Kidney (tissue), 14 donors: ENCODE measurements around the gene ARTN. TPM values are rescaled to one million over a fixed set of nuclear protein-coding genes. Genes with fewer than 3 reads are reported as not detected.

Source experiments
- DNase-seq, 5 donors: peaks; one replicate each; pipeline ENCODE4 v3.0.0-alpha.2; 2013 to 2020
- FAIRE-seq: peaks from 2 replicates; lab custom pipeline; 2012; peaks lifted over from hg19 to GRCh38; lab: Jason Lieb, UNC
- H3K27ac ChIP-seq, 2 donors: one replicate each; pipeline ENCODE4 v1.7.0; 2013; ENCODE audit warnings: low read depth in 2 of 2, low read length in 2 of 2, inconsistent platforms in 1 of 2
- H3K27me3 ChIP-seq: one replicate; pipeline ENCODE4 v1.7.1; 2013; ENCODE audit warnings: low read length, inconsistent platforms; ENCODE audit not compliant: control insufficient read depth, insufficient read depth
- H3K36me3 ChIP-seq, 3 donors: one replicate each; pipeline versions ENCODE4 v1.7.0 to v1.7.1; 2013; ENCODE audit warnings: low read length in 3 of 3, control low read depth in 1 of 3, inconsistent platforms in 1 of 3; ENCODE audit not compliant: insufficient read depth in 3 of 3, control insufficient read depth in 2 of 3
- H3K4me1 ChIP-seq, 3 donors: one replicate each; pipeline versions ENCODE4 v1.7.0 to v1.7.1; 2013; ENCODE audit warnings: low read length in 3 of 3, inconsistent platforms in 1 of 3, low read depth in 1 of 3; ENCODE audit not compliant: control insufficient read depth in 2 of 3, insufficient read depth in 2 of 3
- H3K4me3 ChIP-seq, 3 donors: one replicate each; pipeline versions ENCODE4 v1.7.0 to v1.8.1; 2013; ENCODE audit warnings: low read length in 3 of 3, control low read depth in 1 of 3, inconsistent platforms in 1 of 3
- H3K9ac ChIP-seq, 3 donors: one replicate each; pipeline versions ENCODE4 v1.7.0 to v1.7.1; 2013; ENCODE audit warnings: low read length in 3 of 3, control low read depth in 1 of 3, inconsistent platforms in 1 of 3
- H3K9me3 ChIP-seq, 3 donors: one replicate each; pipeline versions ENCODE4 v1.7.0 to v1.7.1; 2013; ENCODE audit warnings: low read length in 3 of 3, control low read depth in 1 of 3, inconsistent platforms in 1 of 3; ENCODE audit not compliant: control insufficient read depth in 2 of 3, insufficient read depth in 1 of 3
- CTCF ChIP-seq: IDR thresholded peaks from 3 replicates; pipeline ENCODE4 v1.5.1; 2012; ENCODE audit warnings: mild to moderate bottlenecking, moderate library complexity, borderline replicate concordance; ENCODE audit not compliant: insufficient read depth; ENCODE audit errors: extremely low read depth
- intact Hi-C: fragments of 100-400 bp; cut with DNase I; formaldehyde crosslinking; loops from one replicate; pipeline ENCODE4 v1.11.1; 2022
- polyA plus RNA-seq: library from polyadenylated mRNA; stranded (reverse); fragments of 350-450 nt; fragmentation: Illumina TruSeq; extraction: RNeasy Lipid Tissue Mini Kit (QIAGEN cat#74804); gene quantifications from one replicate; pipeline ENCODE4 v1.2.3, GENCODE V29; 2014; ENCODE audit warnings: low read depth, low replicate concordance; ENCODE audit not compliant: insufficient read depth
- total RNA-seq: library from RNA; stranded (reverse); fragmentation: NEBNext Ultra II Directional; extraction: Animal tissue kit (Norgen Biotek cat#: 25700); gene quantifications from one replicate; pipeline ENCODE4 v1.2.1, GENCODE V29; 2021
- donor health status: control.
- donor health status: control.
- donor health status: control.
- donor health status: control.
- donor health status: control.
- donor health status: DM: yes; HTN: yes; CAD: no.
- donor health status: Normal renal cell carcinoma (clear cell type).

ARTN gene
- total and polyA plus RNA-seq, 2 donors from 2014 or later: 1.9 to 4.3 TPM

DNA sequence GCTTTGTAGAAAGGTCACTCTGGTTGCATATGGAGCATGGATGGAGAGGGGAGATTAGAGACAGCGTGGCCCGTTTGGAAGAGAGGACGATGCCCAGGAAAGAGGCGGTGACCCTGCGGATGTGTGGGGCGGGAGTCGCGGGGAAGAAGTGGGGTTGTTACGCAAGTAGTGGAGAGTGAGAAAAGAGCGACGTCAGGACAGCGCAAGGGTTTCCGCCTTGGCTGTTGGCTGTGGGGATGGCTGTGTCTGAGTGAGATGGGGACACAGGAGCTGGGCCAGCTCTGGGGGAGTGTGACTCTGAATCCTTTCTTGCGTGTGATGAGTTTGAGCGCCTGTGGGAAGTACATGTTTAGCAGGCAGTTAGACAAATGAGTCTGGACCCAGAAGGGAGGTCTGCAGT, 49.2 kb downstream of the ARTN start:
- no peaks in the 10 kb centered on the region for H3K27me3 ChIP-seq
- no peak overlapping the region for H3K27ac ChIP-seq
- DNase-seq (peak in 3 of 5 donors; percentile 41 to 57 (median 55)), FAIRE-seq (no peak)
- H3K9me3 ChIP-seq: no peaks in the 10 kb centered on the region
- no peak overlapping the region for H3K9ac ChIP-seq
- H3K4me1 ChIP-seq: peaks cover 0 to 21% (median 21%) of the 10 kb centered on the region in 3 donors
- TF ChIP-seq CTCF: no peak
- H3K36me3 ChIP-seq: peaks cover 0 to 12% (median 2%) of the 10 kb centered on the region in 3 donors
- intact Hi-C loops: no loop called here
- H3K4me3 ChIP-seq: no peak overlapping the region

DNA sequence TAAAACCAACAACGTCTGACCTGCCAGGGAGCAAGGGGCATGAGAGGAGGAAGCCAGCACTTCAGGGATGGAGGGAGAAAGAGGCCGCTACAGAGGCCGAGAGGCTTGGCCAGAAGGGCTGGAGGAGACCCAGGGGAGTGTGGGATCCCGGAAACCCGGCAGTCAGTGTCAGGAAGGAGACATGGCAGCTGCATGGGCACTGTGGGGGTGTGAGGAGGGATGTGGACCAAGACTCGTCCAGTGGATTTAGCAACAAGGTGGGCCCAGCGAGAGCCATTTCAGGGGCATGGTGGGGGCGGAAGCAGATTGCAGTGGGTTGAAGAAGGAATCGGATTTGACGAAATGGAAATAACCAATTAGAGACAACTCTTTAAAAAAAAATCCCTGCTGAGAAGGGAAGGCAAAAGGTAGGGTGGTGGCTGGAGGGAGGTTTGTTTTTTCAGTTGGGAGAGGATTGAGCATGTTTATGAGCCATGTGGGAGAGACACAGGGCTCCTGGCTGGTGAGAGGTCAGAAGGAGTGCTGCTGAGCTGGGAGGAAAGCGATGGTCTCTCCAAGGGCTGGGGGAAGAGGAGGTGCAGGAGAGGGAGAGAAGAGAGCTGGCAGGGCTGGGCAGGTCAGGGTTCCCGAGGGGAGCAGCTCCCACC, 49.8 kb downstream of the ARTN start:
- intact Hi-C loops: no loop called here
- no peaks in the 10 kb centered on the region for H3K27me3 ChIP-seq
- no peak for FAIRE-seq
- no peak overlapping the region for H3K27ac ChIP-seq
- peak in 3 of 5 donors; percentile 44 to 58 (median 49) for DNase-seq
- no peaks in the 10 kb centered on the region for H3K9me3 ChIP-seq
- TF ChIP-seq CTCF: no peak
- peaks cover 0 to 21% (median 20%) of the 10 kb centered on the region in 3 donors for H3K4me1 ChIP-seq
- peaks cover 0 to 7% (median 2%) of the 10 kb centered on the region in 3 donors for H3K36me3 ChIP-seq
- H3K9ac ChIP-seq: no peak overlapping the region
- H3K4me3 ChIP-seq: no peak overlapping the region

DNA sequence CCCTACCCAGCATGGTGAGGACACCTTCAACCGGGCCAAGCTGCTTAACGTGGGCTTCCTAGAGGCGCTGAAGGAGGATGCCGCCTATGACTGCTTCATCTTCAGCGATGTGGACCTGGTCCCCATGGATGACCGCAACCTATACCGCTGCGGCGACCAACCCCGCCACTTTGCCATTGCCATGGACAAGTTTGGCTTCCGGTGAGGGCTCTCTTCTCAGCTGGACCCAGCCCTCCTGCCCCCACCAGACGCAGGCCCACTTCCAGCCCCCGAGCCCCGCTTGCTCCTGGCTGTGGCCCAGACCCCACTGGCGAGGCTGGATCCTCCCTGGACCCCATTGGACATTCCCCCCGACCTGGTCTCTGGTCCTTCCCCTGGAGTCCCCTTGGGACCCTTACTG, 51.3 kb downstream of the ARTN start:
- H3K9me3 ChIP-seq: no peaks in the 10 kb centered on the region
- peaks cover 0 to 19% (median 16%) of the 10 kb centered on the region in 3 donors for H3K4me1 ChIP-seq
- FAIRE-seq (no peak), DNase-seq (no peak)
- no peak overlapping the region for H3K9ac ChIP-seq
- H3K27me3 ChIP-seq: no peaks in the 10 kb centered on the region
- no peak overlapping the region for H3K4me3 ChIP-seq
- H3K36me3 ChIP-seq: peaks cover 0 to 5% (median 2%) of the 10 kb centered on the region in 3 donors
- intact Hi-C loops: no loop called here
- H3K27ac ChIP-seq: no peak overlapping the region
- no peak for TF ChIP-seq CTCF
